ENCODE data around the gene CCL14.

GRCh38 chr17:35972066-35972465 lies 14.5 kb downstream of the CCL14 start:
- no peak for TF ChIP-seq GATA3 (IDR thresholded peaks at IDR 0.05; ENCODE audit: low read depth, low read length)
- TF ChIP-seq GATA2 (IDR thresholded peaks at IDR 0.05; ENCODE audit: low read depth, low read length) = no peak

Measured in SH-SY5Y (cell line).